Measurements from ENCODE around the gene OFD1. TPM values are rescaled to one million over a fixed set of nuclear protein-coding genes. Genes with fewer than 3 reads are reported as not detected.

The OFD1 gene, protein sequence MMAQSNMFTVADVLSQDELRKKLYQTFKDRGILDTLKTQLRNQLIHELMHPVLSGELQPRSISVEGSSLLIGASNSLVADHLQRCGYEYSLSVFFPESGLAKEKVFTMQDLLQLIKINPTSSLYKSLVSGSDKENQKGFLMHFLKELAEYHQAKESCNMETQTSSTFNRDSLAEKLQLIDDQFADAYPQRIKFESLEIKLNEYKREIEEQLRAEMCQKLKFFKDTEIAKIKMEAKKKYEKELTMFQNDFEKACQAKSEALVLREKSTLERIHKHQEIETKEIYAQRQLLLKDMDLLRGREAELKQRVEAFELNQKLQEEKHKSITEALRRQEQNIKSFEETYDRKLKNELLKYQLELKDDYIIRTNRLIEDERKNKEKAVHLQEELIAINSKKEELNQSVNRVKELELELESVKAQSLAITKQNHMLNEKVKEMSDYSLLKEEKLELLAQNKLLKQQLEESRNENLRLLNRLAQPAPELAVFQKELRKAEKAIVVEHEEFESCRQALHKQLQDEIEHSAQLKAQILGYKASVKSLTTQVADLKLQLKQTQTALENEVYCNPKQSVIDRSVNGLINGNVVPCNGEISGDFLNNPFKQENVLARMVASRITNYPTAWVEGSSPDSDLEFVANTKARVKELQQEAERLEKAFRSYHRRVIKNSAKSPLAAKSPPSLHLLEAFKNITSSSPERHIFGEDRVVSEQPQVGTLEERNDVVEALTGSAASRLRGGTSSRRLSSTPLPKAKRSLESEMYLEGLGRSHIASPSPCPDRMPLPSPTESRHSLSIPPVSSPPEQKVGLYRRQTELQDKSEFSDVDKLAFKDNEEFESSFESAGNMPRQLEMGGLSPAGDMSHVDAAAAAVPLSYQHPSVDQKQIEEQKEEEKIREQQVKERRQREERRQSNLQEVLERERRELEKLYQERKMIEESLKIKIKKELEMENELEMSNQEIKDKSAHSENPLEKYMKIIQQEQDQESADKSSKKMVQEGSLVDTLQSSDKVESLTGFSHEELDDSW
- total RNA-seq, result 10.1 TPM

DNA sequence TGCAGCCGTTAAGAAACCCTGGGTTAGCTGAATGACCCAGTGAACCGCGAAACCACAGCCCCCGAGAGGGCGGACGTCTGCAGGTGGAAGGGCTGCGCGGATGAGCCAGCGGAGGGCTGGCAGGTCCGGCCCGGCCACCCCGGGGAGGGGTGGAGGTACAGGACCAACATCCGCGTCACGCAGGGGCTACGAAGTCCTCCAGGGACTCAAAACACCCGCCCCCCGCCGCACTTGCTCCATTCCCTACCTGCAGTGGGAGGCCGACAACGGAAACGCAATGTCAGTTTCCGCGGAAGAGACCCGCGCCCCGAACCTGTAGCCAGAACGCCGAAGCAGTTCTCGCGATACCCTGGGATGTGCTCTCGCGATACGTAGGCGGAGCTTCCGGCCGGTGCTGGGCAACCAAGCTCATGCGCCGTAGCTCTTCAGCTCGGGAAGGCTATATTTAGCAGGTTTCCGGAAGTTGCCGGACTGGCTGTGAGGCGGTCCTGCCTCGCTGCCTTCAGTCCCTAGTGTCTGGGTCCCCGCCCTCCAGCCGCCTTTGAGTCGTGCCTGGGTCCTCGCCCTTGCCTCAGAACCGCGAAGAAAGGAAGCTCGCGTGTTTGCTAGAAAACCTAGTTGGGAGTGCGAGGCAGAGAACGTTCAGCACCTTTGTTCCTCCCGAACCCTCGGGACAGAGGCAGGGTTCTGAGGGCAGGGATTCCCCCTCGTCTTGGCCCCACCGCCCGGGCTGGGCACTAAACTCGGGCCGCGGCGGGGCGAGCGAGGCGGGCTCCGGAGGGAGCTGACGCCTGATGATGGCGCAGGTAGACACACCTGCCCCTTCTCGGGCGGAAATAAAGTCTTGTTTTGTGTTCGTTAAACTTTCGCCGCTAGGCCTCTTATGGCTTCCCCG is at the start of gene OFD1, which contains the start of gene TRAPPC2:
TSS of gene OFD1 (plus strand) at position 471 of the 895 bp plus-strand sequence. CDS start at position 795, 324 bp downstream.
TSS of gene TRAPPC2 (minus strand) at position 343 of the 895 bp plus-strand sequence. CDS start 14,657 bp downstream, outside the sequence.
- DNase-seq (ENCODE audit: low spot score) (peak; percentile 90), ATAC-seq (peak; percentile 99)

DNA sequence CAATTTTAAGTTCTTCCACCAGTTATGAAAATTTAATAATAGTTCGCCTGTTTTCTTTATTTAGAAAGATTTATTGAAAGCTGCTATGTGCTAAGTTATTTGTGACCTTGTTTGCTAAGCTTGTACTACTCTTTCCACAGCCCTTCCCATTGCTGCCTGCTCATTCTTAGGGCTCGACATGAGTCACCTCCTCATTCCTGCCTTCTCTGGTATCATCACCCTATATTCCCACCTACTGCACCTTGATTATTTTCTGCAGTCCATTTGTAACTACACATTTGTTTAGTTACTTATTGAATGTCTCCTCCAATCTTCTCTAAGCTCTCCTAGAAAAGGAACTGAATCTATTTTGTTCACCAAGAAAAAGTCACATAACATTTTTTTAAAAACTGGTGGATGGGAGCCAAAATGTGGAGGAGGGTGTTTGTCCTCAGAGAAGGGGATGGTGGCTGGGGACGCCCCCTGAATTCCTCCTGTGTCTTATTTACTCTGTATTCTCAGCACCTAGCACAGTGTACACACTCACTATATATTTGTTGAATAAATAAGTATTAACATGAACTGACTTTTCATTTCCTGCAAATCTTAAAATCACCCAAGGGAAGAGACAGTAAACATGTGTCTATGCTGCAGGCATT is 49.3 kb upstream of the OFD1 start:
- ATAC-seq (no peak), DNase-seq (ENCODE audit: low spot score) (no peak)

DNA sequence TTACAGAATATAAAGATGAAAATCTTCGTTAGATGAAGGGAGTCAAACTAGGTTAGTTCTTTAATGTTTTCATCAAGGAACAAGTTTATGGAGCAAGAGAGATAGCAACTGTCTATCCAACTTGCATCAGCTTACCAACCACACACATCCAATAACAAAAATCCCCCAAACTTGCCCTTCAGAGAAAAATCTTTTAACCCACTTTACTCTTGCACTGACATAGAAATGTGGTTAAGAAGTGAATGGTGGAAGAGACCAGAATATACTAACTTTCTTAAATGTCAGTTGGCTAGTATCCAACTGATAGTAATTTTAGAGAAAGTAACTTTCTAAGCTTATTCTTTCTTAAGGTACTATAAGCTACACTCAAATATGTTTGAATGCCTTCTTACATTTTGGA is 47.3 kb upstream of the OFD1 start:
- ATAC-seq (no peak), DNase-seq (ENCODE audit: low spot score) (no peak)

DNA sequence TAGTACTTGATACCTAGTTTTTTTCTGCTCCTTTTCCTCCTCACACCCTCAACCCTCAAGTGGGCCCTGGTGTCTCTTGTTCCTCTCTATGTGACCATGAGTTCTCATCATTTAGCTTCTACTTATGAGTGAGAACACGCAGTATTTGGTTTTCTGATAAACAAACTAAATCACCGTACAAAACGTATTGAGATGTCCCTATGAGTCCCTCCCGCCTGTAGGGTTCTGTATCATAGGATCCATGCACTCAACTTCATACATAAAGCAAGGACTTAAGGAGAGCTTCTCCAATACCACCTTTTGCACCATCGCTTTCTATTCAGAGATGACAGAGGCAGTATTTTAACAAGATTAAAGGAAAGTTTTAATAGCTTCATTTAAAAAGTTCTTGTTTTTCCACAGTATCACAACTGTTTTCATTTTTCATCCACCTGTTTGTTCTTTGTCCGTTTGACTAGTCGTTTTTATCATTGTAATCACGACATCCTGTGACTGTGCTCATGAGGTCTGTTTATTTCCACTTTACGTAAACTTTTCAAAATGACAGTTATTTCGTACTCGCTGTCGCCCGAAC is 46.1 kb upstream of the OFD1 start:
- DNase-seq (ENCODE audit: low spot score) (no peak), ATAC-seq (no peak)

DNA sequence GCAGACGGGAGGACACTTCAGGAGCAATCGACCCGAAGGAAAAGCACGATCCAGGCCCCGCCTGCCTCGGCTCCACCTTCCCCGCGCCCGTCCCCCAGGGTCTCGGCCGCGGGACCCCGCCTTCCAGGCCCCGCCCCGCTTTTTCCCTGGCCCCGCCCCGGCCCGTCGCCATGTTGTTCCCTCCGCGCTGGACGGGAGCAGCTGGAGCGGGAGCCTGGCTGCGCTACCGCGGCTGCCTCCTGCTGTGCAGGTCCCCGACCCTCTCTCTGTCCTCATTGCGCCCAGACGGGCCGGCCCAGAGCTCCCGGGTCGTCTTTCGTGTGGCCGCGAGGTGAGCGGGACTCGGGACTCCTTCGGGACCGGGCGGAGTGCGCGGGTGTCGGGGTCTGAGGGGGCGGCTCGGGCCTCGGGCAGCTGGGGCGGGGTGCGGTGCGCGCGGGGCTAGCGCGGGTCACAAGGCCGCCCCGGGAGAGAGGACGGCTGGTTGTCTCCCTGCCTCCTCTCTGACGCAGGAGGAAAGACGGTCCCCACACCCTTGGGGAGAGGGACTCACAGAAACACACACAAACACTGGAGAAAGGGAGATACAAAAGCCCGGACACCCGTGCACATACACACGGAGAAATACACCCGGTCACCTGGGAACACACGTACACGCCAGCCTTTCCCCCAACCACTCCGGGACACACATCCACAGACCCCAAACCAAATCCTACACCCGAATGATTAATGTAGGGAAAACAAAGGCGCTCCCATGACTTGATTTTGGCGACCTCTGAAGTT is 45.4 kb upstream of the OFD1 start, which contains the start of gene RAB9A:
TSS of gene RAB9A (plus strand) at position 171 of the 783 bp plus-strand sequence. CDS start 19,619 bp downstream, outside the sequence.
- ATAC-seq (peak; percentile 99), DNase-seq (ENCODE audit: low spot score) (peak; percentile 87)

DNA sequence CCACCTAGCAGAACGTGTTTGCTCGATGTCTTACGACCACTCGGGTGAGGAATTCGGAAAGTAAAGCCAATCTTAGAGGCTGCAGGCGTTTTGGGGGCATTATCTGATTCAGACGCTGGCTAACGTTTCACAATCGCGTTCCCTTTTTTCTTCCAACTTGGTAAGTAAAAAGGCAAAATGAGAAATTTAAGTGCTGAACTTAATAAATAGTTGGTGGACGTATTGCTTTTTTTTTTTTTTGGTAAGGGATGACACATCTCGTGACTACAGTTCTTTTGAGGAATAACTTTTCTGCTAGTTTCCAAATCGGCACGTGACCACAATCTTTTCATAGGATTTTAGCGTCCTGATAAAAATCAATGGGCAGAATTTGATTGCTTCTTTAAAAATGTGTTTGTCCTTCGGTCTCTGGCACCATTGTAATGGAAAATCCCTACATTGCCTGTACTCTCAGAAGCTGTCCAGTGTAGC is 44.8 kb upstream of the OFD1 start:
- DNase-seq (ENCODE audit: low spot score) (no peak), ATAC-seq (no peak)

DNA sequence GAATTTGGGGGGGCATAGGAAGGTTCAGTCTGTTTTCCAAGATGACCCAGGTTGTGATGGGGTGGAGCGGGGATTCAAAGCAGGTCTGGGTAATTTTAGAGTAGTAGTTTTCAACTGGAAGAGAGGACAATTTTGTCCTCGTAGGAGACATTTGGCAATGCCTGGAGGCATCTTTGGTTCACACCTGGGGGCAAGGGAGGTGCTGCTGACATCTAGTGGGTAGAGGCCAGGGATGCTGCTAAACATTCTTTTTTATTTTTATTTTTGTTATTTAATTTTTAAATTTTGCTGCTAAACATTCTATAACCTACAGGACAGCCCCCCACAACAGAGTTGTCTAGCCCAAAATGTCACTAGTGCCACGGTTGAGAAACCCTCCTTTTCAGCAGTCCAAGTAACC is 43.7 kb upstream of the OFD1 start:
- DNase-seq (ENCODE audit: low spot score) (no peak), ATAC-seq (no peak)

DNA sequence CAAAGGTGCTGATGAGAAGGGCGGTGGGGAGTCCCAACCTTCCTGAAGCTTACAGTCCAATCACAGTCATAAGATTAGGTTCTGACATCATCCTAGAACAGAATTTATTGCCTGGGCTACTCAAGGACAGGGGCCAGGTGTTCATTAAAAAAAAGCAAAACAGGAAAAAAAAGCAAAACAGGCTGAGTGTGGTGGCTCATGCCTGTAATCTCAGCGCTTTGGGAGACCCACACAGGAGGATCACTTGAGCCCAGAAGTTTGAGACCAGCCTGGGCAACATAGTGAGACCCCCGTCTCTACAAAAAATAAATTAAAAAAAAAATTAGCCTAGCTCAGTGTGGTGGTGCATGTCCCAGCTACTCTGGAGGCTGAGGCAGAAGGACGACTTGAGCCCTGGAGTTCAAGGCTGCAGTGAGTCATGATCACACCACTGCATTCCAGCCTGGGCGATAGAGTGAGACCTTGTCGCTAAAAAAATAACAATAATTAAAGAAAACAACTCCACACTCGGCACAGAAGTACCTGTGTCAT is 42.6 kb upstream of the OFD1 start:
- no peak for ATAC-seq

DNA sequence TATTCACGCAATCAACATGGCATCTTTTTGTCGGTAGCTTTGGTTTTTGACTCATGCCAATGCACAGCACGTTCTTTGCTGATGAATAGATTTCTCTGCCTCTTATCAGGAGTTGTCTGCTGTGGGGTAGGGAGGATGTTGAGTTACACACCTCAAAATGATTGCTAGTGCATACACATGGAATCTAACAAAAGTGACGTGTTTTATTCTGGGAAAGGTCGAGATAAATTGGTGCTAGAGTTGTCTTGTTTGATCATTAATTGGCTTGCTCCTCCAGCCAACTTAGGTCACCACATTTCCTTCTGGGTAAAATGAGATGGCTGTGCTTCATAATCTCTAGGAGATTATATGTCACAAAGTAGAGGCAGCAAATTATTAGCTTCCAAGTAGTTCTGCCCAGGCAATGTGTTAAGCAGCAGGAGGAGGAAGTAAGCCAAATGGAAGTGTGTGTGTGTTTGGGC is 41.7 kb upstream of the OFD1 start:
- no peak for DNase-seq (ENCODE audit: low spot score)
- ATAC-seq, result no peak

More for the DNA sequence above, 42.6 kb upstream of the OFD1 start:
- DNase-seq (ENCODE audit: low spot score), result no peak

DNA sequence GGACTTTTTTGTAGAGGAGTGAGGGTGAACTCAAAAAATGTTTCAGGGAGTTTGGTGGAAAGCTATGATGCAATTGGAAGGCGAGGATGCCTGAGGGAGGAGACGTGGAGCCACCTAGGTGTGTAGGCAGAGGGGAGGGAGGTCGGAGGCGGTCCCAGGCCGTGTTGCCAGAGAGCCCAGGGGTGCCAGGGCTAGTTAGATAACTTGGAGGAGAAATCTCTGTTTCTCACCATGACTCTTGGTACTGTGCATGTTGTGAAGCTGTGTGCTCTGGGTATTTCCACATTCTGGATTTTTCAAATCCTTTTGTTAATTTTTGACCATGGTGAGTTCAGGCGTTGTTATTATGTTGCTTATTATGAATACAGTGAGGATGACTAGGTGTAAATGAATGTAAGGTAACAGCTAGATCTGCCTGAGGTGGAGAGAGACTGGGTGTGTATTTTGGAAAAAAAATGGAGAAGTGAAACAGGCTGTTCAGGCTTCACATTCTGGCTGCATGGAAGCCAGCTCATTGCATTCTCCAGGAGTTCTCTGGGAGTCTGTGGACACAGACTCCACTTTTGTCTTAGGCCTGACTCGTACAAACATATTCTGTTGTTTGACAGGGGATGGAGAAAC is 41.1 kb upstream of the OFD1 start:
- ATAC-seq (no peak), DNase-seq (ENCODE audit: low spot score) (no peak)

DNA sequence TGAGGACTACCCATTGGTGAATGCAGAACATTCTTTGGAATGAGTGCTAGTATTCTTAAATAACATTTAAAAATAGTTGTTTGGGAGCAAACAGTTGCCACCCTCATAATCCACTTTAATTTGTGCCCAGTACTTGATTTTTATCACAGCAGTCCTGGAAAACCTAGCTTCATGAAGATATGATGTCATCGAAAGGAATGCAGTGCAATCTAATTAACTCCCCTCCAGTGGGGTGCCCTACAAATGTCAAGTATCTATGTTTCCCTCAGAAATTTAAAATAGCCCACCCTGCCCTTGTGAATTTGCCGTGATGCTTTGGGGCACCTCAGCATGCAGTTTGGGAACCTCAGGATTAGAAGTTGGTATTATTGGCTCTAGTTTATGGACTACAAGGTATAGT is 40.2 kb upstream of the OFD1 start:
- no peak for ATAC-seq
- no peak for DNase-seq (ENCODE audit: low spot score)

DNA sequence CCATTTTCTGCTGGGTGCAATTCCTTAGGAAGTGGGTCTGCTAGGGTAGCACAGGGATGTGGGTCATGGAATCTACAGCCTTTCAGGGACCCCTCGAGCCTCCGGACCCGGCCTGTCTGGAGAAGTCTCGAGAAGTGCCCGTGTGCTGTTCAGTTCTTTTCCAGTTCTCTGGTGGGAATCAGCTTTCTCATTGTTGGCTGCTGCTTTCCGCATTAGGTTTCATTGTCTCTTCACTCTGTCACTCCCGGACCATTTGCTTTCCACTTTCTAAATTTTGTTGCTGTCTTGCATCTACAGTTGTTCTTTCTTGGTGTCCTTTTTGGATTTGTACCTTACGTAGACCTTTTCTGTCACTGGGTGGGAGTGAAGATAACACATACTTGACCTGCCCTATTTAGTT is 39.6 kb upstream of the OFD1 start:
- ATAC-seq (no peak), DNase-seq (ENCODE audit: low spot score) (no peak)

DNA sequence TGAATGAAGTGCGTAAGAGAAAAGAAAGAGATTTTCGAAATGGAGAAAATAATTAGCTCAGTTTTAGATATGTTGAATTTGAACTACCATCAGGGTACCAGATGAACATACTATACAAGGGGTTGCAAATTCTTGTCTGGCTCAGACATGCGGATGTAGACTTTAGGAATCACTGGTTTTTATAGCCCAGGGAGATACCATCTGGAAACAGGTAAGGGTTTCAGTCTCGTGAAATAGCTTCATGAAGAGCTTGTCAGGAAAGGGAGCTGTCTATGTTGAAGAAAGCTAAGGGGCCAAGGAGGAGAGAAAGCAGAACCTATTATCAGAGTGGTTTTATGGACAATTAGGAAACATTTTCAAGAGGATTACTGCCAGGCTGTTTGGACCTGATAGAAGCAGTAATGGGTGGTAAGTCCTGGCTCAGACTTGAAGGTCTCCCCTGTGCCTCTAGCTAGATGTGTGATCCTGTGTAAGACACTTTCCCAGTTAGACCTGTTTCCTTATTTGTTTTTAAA is 38.9 kb upstream of the OFD1 start:
- DNase-seq (ENCODE audit: low spot score) (no peak), ATAC-seq (no peak)

DNA sequence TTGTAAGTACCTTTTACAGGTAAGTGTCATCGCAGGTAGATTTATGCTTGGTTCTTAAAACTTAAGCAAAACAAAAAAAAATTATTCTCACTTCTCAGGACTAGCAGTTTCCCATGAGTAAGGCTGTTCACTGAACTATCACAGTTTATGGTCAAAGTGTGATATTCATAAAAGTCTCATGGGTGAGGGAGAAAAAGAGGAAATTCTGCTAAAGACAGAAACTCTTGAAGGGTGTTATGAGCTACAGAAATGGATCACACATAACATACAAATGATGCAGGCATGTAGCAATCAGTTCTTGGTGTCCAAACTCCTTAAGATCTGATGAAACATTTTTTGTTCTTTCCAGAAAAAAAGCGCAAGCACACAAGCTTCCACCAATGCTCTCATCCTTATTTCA is 37.1 kb upstream of the OFD1 start:
- DNase-seq (ENCODE audit: low spot score) (no peak), ATAC-seq (no peak)

DNA sequence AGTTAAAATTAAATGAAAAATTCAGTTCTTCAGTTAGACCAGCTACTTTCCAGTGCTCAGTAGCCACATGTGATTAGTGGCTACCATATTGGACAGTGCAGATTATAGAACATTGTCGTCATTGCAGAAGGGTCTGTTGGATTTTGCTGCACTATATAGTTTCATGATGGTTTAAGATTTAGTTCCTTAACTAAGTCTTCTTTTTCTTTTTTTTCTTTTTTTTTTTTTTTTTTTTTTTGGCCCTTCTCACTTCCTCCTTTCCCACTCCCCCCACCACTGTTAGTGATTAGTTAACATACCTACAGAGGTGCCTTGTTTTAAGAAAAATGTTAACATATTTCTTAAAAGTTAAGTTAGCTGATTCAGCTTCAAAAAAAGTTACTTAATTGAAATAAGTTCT is 36.6 kb upstream of the OFD1 start:
- DNase-seq (ENCODE audit: low spot score) (no peak), ATAC-seq (no peak)

DNA sequence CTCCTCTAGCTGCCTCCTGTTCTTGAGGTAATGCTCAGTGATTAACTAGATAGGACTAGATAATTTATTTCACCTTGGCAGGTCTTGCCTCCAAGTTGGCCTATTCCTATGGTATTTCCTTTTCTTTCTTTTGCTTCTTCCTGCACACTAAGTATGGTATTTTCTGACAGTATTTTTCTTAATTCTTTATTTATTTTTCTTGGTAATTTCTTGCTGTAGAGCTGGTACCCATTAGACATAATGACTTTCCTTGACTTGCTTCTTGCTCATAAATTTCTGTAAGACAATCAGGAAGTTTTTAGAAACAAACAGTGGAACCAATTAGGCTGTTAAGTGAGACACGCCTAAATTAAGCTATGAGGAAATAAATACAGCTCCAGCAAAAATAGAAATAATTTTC is 36.1 kb upstream of the OFD1 start:
- ATAC-seq (no peak), DNase-seq (ENCODE audit: low spot score) (no peak)

DNA sequence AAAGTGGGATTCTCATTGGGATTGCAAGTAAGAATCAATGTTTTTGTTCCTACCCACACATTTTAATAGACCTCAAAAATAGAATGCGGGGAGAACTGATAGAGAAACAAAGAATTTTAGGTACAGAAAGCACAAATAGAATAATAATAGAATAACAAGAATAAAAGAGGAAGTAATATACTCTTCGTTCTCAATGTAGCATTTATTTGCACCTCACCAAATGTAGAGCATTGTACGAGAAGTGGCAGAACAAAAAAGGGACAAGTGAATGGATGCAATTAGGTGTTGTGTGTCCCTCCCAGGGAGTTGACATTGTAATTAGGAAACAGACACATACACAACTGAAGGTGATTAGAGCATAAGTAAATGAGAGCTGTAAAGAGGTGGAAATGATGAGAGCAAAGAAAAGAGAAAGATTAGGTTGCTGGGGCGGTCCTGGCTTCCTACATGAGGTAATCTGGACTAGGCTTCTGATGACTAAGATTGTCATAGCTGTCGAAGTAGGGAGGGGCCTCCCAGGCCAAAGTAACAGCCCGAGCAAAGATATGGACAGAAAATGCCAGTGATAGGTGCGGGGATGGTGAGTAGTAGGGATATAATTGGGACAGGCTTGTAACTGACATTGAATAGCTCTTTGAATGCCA is 35.2 kb upstream of the OFD1 start:
- no peak for ATAC-seq
- DNase-seq (ENCODE audit: low spot score), result no peak
